HG02852 (cell line): ENCODE data around the gene CDT1.
A peak's percentile ranks its signal among the peaks of the same experiment; 100 is the strongest.

Experiments used
- ATAC-seq: cut with Tn5 transposase; IDR thresholded peaks from one replicate; pipeline ENCODE4 v1.9.1; 2021; ENCODE audit warnings: mild to moderate bottlenecking, moderate library complexity; ENCODE audit not compliant: unreplicated experiment

CDT1 gene

DNA sequence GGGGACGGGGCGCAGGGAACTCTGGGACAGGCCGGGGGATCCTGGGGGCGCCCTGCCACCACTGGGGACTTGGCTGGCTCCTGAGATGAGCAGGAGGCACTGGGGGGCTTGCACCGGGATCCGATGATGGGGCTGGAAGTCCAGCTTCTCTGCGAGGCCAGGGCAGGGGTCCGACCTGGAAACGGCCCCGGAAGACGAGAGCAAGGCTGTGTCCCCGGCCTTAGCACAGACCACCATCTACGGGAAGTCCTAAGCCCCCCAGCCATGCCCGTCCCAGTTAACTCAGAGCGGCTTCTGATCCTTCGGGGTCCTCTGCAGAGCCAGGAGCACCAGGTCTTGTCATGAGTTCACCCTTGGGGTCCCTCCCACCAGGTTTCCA, 573 bp downstream of the CDT1 start:
- ATAC-seq, result no peak

DNA sequence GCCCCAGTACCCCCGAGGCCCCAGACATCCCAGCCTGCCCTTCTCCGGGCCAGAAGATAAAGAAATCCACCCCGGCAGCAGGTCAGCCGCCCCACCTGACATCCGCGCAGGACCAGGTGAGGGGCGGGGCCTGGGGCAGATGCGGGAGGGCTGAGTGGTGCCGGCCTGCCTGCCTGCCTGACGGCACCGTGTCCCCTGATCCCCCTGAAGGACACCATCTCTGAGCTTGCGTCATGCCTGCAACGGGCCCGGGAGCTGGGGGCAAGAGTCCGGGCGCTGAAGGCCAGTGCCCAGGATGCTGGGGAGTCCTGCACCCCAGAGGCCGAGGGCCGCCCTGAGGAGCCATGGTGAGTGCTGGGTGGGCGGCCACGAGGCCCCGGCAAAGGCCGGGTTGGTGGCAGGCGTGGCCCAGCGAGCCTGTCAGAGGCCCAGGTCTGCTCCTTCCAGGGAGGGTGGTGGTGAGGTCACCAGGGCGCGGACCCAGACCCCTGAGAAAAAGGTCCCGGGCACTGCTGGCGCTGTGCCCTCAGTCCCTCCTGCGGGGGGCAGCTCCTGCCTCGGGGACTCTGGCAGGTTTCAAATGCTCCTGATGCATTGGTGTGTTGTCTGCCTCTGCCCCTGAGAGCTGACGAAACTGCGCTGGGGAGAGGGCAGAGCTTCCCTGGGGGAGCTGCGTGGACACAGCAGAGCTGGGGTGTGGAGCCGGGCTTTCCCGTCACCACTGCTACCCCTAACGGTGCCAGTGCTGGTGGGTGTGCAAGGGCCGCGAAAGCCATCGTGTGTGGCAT, 1.2 kb downstream of the CDT1 start:
- ATAC-seq, result no peak

GRCh38 chr16:88805340-88805715, 1.7 kb downstream of the CDT1 start:
- ATAC-seq, result no peak

GRCh38 chr16:88805887-88806393, 2.4 kb downstream of the CDT1 start:
- no peak for ATAC-seq

GRCh38 chr16:88806491-88807111, 3.0 kb downstream of the CDT1 start:
- ATAC-seq, result no peak

DNA sequence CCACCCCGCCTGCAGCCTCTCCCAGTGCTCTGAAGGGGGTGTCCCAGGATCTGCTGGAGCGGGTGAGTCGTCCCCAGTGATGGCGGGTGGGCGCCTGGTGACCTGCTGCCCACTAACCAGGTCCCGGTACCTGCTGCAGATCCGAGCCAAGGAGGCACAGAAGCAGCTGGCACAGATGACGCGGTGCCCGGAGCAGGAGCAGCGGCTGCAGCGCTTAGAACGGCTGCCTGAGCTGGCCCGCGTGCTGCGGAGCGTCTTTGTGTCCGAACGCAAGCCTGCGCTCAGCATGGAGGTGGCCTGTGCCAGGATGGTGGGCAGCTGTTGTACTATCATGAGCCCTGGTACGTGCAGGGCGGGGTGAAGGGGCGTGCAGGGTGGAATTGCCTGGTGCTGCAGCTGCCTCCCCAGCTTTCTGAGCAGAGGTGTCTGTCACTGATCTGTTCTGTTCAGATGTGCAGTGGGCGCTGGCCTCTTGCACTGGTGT, 3.6 kb downstream of the CDT1 start:
- no peak for ATAC-seq

- no peak for ATAC-seq
Observed at GRCh38 chr16:88807626-88808453, 4.3 kb downstream of the CDT1 start.

DNA sequence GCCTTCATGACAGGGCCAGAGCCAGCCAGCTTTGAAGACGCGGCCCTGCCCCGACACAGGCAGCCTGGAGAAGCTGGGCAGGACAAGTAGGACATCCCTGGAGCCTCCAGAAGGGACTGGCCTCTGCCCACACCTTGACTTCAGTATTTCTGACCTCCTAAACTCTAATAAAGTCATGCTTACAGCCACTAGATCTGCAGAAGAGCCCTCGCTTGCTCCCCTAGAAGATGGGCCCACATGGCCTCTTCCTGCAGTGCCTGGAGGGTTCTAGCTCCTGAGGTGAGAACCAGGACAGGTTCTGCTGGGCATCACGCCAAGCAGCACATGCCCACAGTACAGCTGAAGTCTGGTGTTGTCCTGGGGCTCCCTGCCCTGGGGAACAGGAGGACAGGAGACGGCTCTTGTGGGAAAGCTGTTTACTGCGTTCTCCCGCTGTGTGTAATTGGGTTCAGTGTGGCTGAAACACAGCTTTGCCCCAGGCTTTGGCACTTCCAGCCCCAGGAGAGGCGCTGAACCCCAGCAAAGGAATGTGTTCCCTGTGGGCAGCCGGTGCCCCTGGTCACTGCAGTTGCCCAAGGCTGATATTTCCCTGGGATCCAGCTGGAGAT, 5.6 kb downstream of the CDT1 start:
- ATAC-seq, result no peak

DNA sequence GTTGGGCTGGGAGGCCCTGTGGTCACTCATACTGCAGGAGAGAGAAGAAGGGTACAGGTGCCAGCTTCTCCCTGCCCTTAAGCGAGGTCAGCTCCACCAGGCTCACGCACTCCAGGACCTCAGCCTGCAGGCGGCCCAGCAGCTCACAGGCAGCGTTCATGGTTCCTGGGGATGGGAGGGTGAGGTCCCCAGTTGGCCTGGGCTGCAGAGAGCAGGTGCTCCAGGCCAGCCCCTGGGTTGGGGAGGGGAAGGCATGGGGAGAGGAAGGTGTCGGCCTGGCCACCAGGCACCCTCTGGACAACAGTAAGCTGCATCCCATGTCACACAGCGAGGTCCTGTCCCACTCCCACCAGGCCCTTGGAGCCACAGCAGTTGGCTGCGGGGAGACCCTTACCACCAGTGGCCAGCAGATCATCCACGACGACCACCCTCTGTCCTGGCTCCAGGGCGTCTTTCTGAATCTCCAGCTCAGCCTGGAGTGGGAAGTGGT, 6.1 kb downstream of the CDT1 start:
- no peak for ATAC-seq

- ATAC-seq, result no peak
Observed at GRCh38 chr16:88810166-88810911, 6.8 kb downstream of the CDT1 start.

DNA sequence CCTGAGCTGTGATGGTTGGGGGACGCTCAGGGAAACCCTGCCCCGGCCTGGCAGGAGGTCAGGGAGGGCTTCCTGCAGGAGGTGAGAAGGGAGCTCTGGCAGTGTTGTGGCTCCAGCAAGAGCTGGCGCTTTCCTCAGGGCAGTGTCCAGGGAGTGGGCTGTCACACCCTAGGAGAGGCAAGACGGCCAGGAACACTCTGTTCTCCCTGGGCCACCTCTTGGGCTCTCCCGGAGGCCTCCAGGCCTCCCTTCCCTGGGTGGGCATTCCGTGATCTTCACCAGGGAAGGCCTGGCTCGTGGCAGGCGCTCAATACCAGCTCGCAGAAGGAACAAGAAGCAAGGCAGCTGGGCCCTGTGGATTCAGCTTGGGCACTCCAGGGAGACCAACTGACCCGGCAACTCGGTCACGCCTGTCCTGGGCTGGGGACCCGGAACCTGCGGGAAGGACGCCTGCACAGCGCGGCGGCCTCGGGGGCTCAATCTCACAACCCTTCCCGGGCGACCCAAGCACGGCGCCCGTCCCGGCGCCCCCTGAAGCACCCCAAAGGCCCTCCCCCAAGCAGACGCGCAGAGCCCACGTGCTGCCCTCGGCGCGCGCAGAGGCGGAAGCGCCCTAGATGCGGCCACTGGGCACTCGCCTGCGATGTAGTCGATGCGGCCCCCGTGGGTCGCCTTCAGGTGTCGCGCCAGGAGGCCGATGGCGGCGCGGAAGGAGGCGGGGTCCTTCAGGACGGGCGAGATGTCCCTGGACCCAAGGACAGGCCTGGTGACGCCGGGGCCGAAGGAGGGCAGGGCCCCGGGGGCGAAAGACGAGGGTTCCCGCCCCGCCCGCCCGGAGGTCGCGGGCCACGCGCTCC, 7.6 kb downstream of the CDT1 start:
- peak; percentile 37 for ATAC-seq

DNA sequence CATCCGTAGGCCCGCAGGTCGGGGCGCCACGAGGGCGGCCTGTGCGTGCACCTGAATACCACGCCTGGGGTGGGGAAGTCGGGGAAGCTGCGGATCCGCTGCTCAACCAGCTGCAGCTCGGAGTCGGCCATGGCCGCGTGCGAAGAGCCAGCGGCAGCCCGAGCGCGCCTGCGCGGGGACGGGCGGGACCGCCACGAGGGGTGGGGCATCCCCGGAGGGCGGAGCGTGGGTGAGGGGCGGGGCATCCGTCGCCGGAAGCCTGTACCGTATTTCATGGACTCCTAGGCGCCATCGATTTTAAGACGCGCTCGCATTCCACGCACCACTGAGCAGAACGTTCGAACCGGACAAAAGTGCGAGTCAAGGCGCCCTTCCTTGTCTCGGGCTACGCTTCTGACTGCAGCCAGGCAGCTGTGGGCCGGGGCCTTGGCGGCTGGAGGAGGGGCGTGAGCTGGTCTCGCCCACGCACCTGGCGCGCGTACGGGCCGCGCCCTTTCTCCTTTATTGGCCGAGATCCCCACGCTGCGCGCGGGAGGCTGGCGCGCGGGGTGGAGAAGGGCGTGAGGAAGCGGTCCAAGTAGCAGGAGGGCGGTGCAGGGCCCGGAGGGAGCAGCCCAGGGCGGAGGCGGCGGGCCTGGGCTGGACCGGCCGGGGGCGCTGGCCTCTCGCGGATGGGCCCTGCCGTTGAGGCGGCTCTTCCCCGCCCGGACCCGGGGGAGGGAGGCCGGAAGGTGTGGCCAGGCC, 8.4 kb downstream of the CDT1 start, which contains the start of gene APRT:
TSS of gene APRT (minus strand) at position 160 of the 744 bp plus-strand sequence. CDS start at position 131, 29 bp downstream.
- ATAC-seq, result peak; percentile 69

DNA sequence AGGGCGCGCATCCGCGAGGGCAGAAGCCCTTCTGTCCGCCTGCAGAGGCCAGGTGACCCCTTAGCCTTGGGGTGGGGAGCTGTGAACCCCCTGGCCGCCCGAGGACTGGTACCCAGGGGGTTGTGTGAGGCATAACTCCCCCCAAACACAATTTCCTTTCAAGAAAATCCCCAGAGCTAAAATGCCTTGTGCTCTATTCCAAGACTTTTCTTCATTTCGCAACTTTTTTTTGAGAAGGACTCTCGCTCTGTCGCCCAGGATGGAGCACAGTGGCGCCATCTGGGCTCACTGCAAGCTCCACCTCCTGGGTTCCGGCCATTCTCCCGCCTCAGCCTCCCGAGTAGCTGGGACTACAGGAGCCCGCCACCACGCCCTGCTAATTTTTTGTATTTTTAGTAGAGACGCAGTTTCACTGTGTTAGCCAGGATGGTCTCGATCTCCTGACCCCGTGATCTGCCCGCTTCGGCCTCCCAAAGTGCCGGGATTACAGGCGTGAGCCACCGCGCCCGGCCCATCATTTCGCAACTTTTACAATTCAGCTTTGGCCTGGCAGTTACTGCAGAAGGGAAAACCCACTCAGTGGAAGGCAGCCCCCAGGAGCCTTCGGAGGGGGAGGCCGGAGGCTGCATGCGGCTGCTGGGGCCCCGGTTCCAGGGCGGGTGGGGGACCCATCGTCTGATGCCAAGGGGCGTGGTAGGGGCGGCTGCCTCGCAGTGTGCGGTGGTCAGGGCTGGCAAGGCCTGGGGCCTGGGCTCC, 9.1 kb downstream of the CDT1 start:
- ATAC-seq, result no peak

DNA sequence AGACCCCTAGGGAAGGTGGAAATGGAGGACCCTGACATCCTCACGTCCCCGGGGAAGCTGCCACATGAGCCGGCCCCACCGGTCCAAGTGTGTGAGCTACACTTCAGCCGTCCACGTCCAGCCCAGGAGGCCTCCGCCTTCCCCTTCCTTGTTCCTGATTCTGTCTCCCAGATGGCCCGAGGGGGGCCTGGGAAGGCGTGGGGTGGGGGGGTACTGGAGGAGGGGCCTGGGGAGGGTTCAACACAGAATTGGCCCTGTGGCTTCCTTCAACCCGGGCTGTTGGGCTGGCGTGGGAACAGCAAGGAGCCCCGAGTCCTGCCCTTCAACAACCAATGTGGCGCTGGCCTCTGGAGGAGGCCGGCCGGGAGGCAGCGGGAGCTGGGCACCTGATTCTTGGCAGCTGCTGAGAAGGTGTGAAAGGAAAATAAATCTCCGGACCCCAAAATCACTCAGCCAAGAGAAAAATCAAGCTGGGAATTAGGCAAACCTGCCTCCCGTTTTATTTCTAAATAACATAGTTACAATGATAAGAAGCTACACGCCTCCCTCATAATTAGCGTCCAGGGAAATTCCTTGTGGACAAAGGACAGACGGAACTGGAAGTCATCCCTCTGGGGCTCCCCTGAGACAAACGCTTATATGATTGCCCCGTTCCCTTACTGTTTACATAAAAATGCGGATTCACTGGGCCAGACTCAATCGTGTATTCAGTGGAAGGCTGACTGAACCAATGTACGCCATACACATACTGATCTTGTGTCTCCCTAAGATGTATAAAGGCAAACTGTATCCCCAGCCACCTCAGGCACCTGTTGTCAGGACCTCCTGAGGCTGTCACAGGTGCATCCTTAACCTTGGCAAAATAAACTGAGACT, 9.9 kb downstream of the CDT1 start:
- no peak for ATAC-seq

- ATAC-seq, result no peak
Observed at GRCh38 chr16:88814144-88814502, 10.5 kb downstream of the CDT1 start.

GRCh38 chr16:88815227-88815626, 11.6 kb downstream of the CDT1 start:
- no peak for ATAC-seq
